H1 (cell line): ENCODE measurements around the gene GINS2. TPM values are rescaled to one million over a fixed set of nuclear protein-coding genes. Genes with fewer than 3 reads are reported as not detected.

ENCODE experiments used
- CTCF ChIA-PET: fragments of 300-600 bp; sonication (Branson Sonifier 250); formaldehyde crosslinking; loops from one replicate; lab custom pipeline; 2021; ENCODE audit not compliant: partially characterized antibody; lab: Charles Lee
- POLR2A ChIA-PET: fragments of 300-600 bp; sonication (Branson Sonifier 250); formaldehyde crosslinking; loops from one replicate; lab custom pipeline; 2021; ENCODE audit warnings: inconsistent platforms; ENCODE audit not compliant: partially characterized antibody; lab: Charles Lee
- DNase-seq, 2 experiments: peaks; one replicate each; pipeline versions ENCODE4 v3.0.0 to v3.0.0-alpha.2; 2010 to 2022; ENCODE audit warnings: low spot score in 2 of 2, low read depth in 1 of 2, mixed read lengths in 1 of 2
- FAIRE-seq: peaks from 2 replicates; lab custom pipeline; 2011; peaks lifted over from hg19 to GRCh38; lab: Jason Lieb, UNC
- H2AFZ ChIP-seq: 2 replicates; pipeline ENCODE4 v1.8.1; 2012; ENCODE audit warnings: low read length, inconsistent platforms
- H2AK5ac ChIP-seq: 2 replicates; pipeline ENCODE4 v1.6.1; 2013; ENCODE audit warnings: low read depth, low read length
- H2BK120ac ChIP-seq: replicated peaks from 2 replicates; pipeline ENCODE3; 2013; ENCODE audit warnings: low read depth, low read length, inconsistent platforms
- H2BK12ac ChIP-seq: 2 replicates; pipeline ENCODE4 v1.6.1; 2013; ENCODE audit warnings: low read depth, low read length
- H2BK15ac ChIP-seq: 2 replicates; pipeline ENCODE4 v1.6.1; 2013; ENCODE audit warnings: low read length
- H2BK20ac ChIP-seq: 2 replicates; pipeline ENCODE4 v1.6.1; 2013; ENCODE audit warnings: low read length
- H2BK5ac ChIP-seq: 2 replicates; pipeline ENCODE4 v1.6.1; 2013; ENCODE audit warnings: low read depth, low read length
- H3K14ac ChIP-seq: 2 replicates; pipeline ENCODE4 v1.6.1; 2013; ENCODE audit warnings: inconsistent platforms; ENCODE audit not compliant: insufficient read length
- H3K18ac ChIP-seq: 2 replicates; pipeline ENCODE4 v1.6.1; 2013; ENCODE audit warnings: low read length; ENCODE audit errors: extremely low read depth
- H3K23ac ChIP-seq: 2 replicates; pipeline ENCODE4 v1.6.1; 2013; ENCODE audit warnings: inconsistent platforms; ENCODE audit not compliant: insufficient read length
- H3K23me2 ChIP-seq: 2 replicates; pipeline ENCODE4 v1.6.1; 2013; ENCODE audit warnings: low read depth, low read length
- H3K27ac ChIP-seq: 2 replicates; pipeline ENCODE4 v1.6.1; 2011; ENCODE audit warnings: low read depth, low read length, inconsistent platforms
- H3K27me3 ChIP-seq, 4 experiments: replicated peaks in 1 of 4; 1 replicate in 1 of 4; 2 replicates in 3 of 4; pipeline versions ENCODE4 v1.6.1 to v1.8.1; 2011 to 2013; ENCODE audit warnings: low read length in 3 of 4, mild to moderate bottlenecking in 3 of 4, inconsistent platforms in 2 of 4, mixed read lengths in 2 of 4, moderate library complexity in 1 of 4; ENCODE audit not compliant: control insufficient read depth in 3 of 4, insufficient read depth in 3 of 4; ENCODE audit errors: extremely low read depth in 1 of 4
- H3K36me3 ChIP-seq, 4 experiments: 2 replicates each; pipeline versions ENCODE4 v1.6.1 to v1.8.1; 2011 to 2013; ENCODE audit warnings: mild to moderate bottlenecking in 4 of 4, low read length in 3 of 4, moderate library complexity in 2 of 4, control low read depth in 1 of 4, inconsistent platforms in 1 of 4; ENCODE audit not compliant: insufficient read depth in 4 of 4, control insufficient read depth in 2 of 4
- H3K4ac ChIP-seq: replicated peaks from 2 replicates; pipeline ENCODE3; 2013; ENCODE audit warnings: low read length, low read depth, mixed read lengths, inconsistent platforms; ENCODE audit not compliant: insufficient read length
- H3K4me1 ChIP-seq, 4 experiments: replicated peaks in 1 of 4; 1 replicate in 1 of 4; 2 replicates in 3 of 4; pipeline versions ENCODE4 v1.6.1 to v1.8.1; 2011 to 2013; ENCODE audit warnings: low read length in 3 of 4, inconsistent platforms in 2 of 4, mixed read lengths in 1 of 4; ENCODE audit not compliant: insufficient read depth in 4 of 4, control insufficient read depth in 3 of 4
- H3K4me2 ChIP-seq, 2 experiments: 2 replicates each; pipeline versions ENCODE4 v1.6.1 to v1.8.1; 2011 to 2013; ENCODE audit warnings: low read depth in 2 of 2, low read length in 2 of 2, control low read depth in 1 of 2, inconsistent platforms in 1 of 2, mild to moderate bottlenecking in 1 of 2; ENCODE audit not compliant: insufficient read depth in 1 of 2
- H3K4me3 ChIP-seq, 4 experiments: fragments of 200-600, 300-600 bp in 1 of 4; sonication (generic), shearing (Covaris generic), sonication (Bioruptor Twin) in 1 of 4; 2 replicates each; pipeline versions ENCODE4 v1.5.1 to v1.8.1; 2011 to 2016; ENCODE audit warnings: low read length in 4 of 4, low read depth in 3 of 4, control low read depth in 2 of 4, inconsistent platforms in 2 of 4, mild to moderate bottlenecking in 2 of 4, mixed read lengths in 1 of 4, moderate library complexity in 1 of 4; ENCODE audit not compliant: insufficient read depth in 2 of 4; ENCODE audit errors: extremely low read depth in 1 of 4
- H3K56ac ChIP-seq: replicated peaks from 2 replicates; pipeline ENCODE3; 2013; ENCODE audit warnings: low read depth, mild to moderate bottlenecking, mixed read lengths, low read length, inconsistent platforms; ENCODE audit not compliant: insufficient read length
- H3K79me1 ChIP-seq: 2 replicates; pipeline ENCODE4 v1.6.1; 2013; ENCODE audit warnings: low read depth, low read length, control low read depth
- H3K79me2 ChIP-seq, 2 experiments: 2 replicates each; pipeline versions ENCODE4 v1.6.1 to v1.8.1; 2012 to 2013; ENCODE audit warnings: low read length in 2 of 2, mild to moderate bottlenecking in 2 of 2, inconsistent platforms in 1 of 2; ENCODE audit not compliant: insufficient read depth in 2 of 2, control insufficient read depth in 1 of 2
- H3K9ac ChIP-seq, 4 experiments: replicated peaks in 1 of 4; 1 replicate in 1 of 4; 2 replicates in 3 of 4; pipeline versions ENCODE4 v1.6.1 to v1.8.1; 2011 to 2013; ENCODE audit warnings: low read depth in 3 of 4, low read length in 3 of 4, control low read depth in 2 of 4, mild to moderate bottlenecking in 2 of 4, moderate library complexity in 2 of 4, inconsistent platforms in 1 of 4; ENCODE audit errors: extremely low read depth in 1 of 4
- H3K9me3 ChIP-seq, 2 experiments: 2 replicates each; pipeline versions ENCODE4 v1.6.1 to v1.8.1; 2012 to 2013; ENCODE audit warnings: mild to moderate bottlenecking in 2 of 2, moderate library complexity in 2 of 2, control low read depth in 1 of 2, inconsistent platforms in 1 of 2, low read depth in 1 of 2, low read length in 1 of 2, mixed read lengths in 1 of 2; ENCODE audit not compliant: insufficient read depth in 2 of 2
- H4K20me1 ChIP-seq, 2 experiments: replicated peaks in 1 of 2; 2 replicates each; pipeline versions ENCODE3 to v1.8.1; 2011 to 2013; ENCODE audit warnings: inconsistent platforms in 2 of 2, low read length in 2 of 2, mild to moderate bottlenecking in 1 of 2; ENCODE audit not compliant: insufficient read depth in 2 of 2, control insufficient read depth in 1 of 2
- H4K5ac ChIP-seq: 2 replicates; pipeline ENCODE4 v1.6.1; 2013; ENCODE audit warnings: low read length, low read depth, mixed read lengths, inconsistent platforms; ENCODE audit not compliant: insufficient read length
- H4K8ac ChIP-seq: 2 replicates; pipeline ENCODE4 v1.8.0; 2013; ENCODE audit warnings: mild to moderate bottlenecking, moderate library complexity, low read length, inconsistent platforms; ENCODE audit not compliant: insufficient read depth; ENCODE audit errors: extremely low read depth
- H4K91ac ChIP-seq: replicated peaks from 2 replicates; pipeline ENCODE3; 2013; ENCODE audit warnings: low read length, mixed read lengths, inconsistent platforms; ENCODE audit not compliant: insufficient read length
- BACH1 ChIP-seq: IDR thresholded peaks from 2 replicates; pipeline ENCODE4 v1.6.1; 2012; ENCODE audit warnings: low read length, improper control_type of control experiment
- EZH2 ChIP-seq: fragments of 200-600 bp; sonication (generic); IDR thresholded peaks from 2 replicates; pipeline ENCODE4 v1.7.1; 2012; ENCODE audit warnings: low read depth, mild to moderate bottlenecking, moderate library complexity, low read length, inconsistent platforms; ENCODE audit not compliant: severe bottlenecking
- GTF2F1 ChIP-seq: IDR thresholded peaks from 2 replicates; pipeline ENCODE4 v1.6.1; 2012; ENCODE audit warnings: low read depth, low read length, improper control_type of control experiment, borderline replicate concordance
- HDAC6 ChIP-seq: IDR thresholded peaks from one replicate; pipeline ENCODE4 v1.7.1; 2012; ENCODE audit warnings: low read depth, mild to moderate bottlenecking, inconsistent platforms, low read length, moderate library complexity
- KDM1A ChIP-seq: fragments of 200-600, 300-600 bp; sonication (generic); IDR thresholded peaks from 2 replicates; pipeline ENCODE4 v1.7.1; 2016; ENCODE audit warnings: mild to moderate bottlenecking, low read length, borderline replicate concordance
- RBBP5 ChIP-seq: IDR thresholded peaks from 2 replicates; pipeline ENCODE4 v1.7.1; 2012; ENCODE audit warnings: low read depth, mild to moderate bottlenecking, inconsistent platforms, low read length, moderate library complexity, borderline replicate concordance
- SAP30 ChIP-seq: fragments of 300-600 bp; sonication (generic); IDR thresholded peaks from 2 replicates; pipeline ENCODE4 v1.7.1; 2012; ENCODE audit warnings: low read length, moderate library complexity, mild to moderate bottlenecking, inconsistent platforms; ENCODE audit not compliant: insufficient read depth, insufficient replicate concordance
- SP2 ChIP-seq: IDR thresholded peaks from 2 replicates; pipeline ENCODE4 v1.6.1; 2012; ENCODE audit warnings: mild to moderate bottlenecking, low read length, inconsistent platforms
- SUZ12 ChIP-seq: fragments of 200-600 bp; sonication (generic); IDR thresholded peaks from 2 replicates; pipeline ENCODE4 v1.6.1; 2012; ENCODE audit warnings: mild to moderate bottlenecking, inconsistent platforms, low read length, moderate library complexity, mixed read lengths
- TAF1 ChIP-seq: IDR thresholded peaks from 2 replicates; pipeline ENCODE4 v1.6.1; 2011; ENCODE audit warnings: mild to moderate bottlenecking, low read depth, low read length
- WGBS, 2 experiments: shearing (Covaris generic) in 1 of 2; methylation state at CpG; one replicate each; pipeline versions ENCODE4 v1.1.6 to v1.1.7; 2013 to 2015; ENCODE audit warnings: low lambda C conversion rate in 2 of 2, mixed read lengths in 2 of 2, inconsistent platforms in 1 of 2, low coverage in 1 of 2, missing lambda C conversion rate in 1 of 2; ENCODE audit not compliant: insufficient replicate concordance in 2 of 2, insufficient coverage in 1 of 2, insufficient read length in 1 of 2; ENCODE audit errors: extremely low coverage in 1 of 2, missing lambda C conversion rate in 1 of 2; 5-methylcytosine and 5-hydroxymethylcytosine counted together
- polyA plus RNA-seq, 7 experiments: library from polyadenylated mRNA; depleted of rRNA in 3 of 7; stranded (reverse) in 5 of 7; unstranded in 2 of 7; fragments of >200 nt in 5 of 7; fragments of 200-250 nt in 2 of 7; gene quantifications; 1 replicate in 5 of 7; 2 replicates in 1 of 7; 4 replicates in 1 of 7; pipeline versions ENCODE4 v1.2.1 to v1.2.3, GENCODE V29; 2011 to 2013; ENCODE audit warnings: missing spikeins in 2 of 7, mixed read lengths in 2 of 7
- total RNA-seq: library from RNA; stranded (reverse); fragmentation: NEBNext Ultra II Directional; extraction: Animal tissue kit (Norgen Biotek cat#: 25700); gene quantifications from 2 replicates; pipeline ENCODE4 v1.2.1, GENCODE V29; 2021
- TF ChIP-seq, protein P1 (sequence below): IDR thresholded peaks from 2 replicates; pipeline ENCODE4 v1.6.1; 2012; ENCODE audit warnings: low read length, inconsistent platforms

The GINS2 gene
- total and polyA plus RNA-seq, 2 of the 8 experiments (the other 6 are each of a cell fraction or from before 2014, with no cell fraction given) = 29.4 to 59.1 TPM

DNA sequence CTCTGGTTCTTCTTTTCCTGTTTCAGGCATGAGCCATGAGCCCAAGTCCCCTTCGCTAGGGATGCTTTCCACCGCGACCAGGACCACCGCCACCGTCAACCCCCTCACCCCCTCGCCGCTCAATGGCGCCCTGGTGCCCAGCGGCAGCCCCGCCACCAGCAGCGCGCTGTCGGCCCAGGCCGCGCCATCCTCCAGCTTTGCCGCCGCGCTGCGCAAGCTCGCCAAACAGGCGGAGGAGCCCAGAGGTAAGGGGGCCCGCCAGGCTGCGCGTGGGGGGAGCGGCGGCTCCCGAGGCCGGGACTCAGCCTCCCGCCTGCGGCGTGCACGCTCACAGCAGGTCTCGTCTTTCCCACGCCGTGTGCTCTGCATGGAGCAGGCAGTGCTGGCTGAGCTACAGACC, 54.9 kb downstream of the GINS2 start:
- H3K4ac ChIP-seq = no peak overlapping the region
- peaks cover 56 to 70% of the 10 kb centered on the region in 2 experiments for H4K20me1 ChIP-seq
- H2BK120ac ChIP-seq = no peak overlapping the region
- no peak overlapping the region for H3K9ac ChIP-seq
- H2BK5ac ChIP-seq = no peak overlapping the region; the same call in 1 of the 2 replicates
- peaks cover 0 to 6% (median 0%) of the 10 kb centered on the region in 4 experiments; a peak in 3 of 7 replicates for H3K4me1 ChIP-seq
- FAIRE-seq (no peak), DNase-seq (no peak)
- ChIA-PET POLR2A (interaction anchor here (1.1 kb wide), 1 partner anchor 15 kb away, joined by 3 read pairs; no protein-coding TSS in a partner anchor), CTCF (interaction anchor here (0.9 to 3.9 kb wide), 3 partner anchors 10 to 70 kb away, joined by 5 to 27 read pairs (median 19); no protein-coding TSS in a partner anchor)
- H3K56ac ChIP-seq = no peak overlapping the region
- peaks cover 9 to 10% of the 10 kb centered on the region in 2 experiments; a peak in 3 of 4 replicates for H3K9me3 ChIP-seq
- H4K91ac ChIP-seq = no peak overlapping the region
- H3K27ac ChIP-seq = no peak overlapping the region
- no peak overlapping the region for H3K4me2 ChIP-seq
- H2AFZ ChIP-seq = no peak overlapping the region
- H3K79me2 ChIP-seq = peaks cover 15 to 95% of the 10 kb centered on the region in 2 experiments
- H4K8ac ChIP-seq = no peak overlapping the region
- WGBS, 2 experiments = 97% methylated on average over 31 of the region's 35 CpGs; no CpG with 5 or more reads in 1 of the 2 experiments
- H4K5ac ChIP-seq = no peak overlapping the region
- no peak overlapping the region for H2BK20ac ChIP-seq
- H2BK15ac ChIP-seq = no peak overlapping the region
- no peak overlapping the region for H2AK5ac ChIP-seq
- H3K36me3 ChIP-seq = peaks cover 0 to 12% (median 2%) of the 10 kb centered on the region in 4 experiments; a peak in 4 of 8 replicates
- H2BK12ac ChIP-seq = no peak overlapping the region
- no peak overlapping the region for H3K18ac ChIP-seq
- no peaks in the 10 kb centered on the region for H3K27me3 ChIP-seq
- H3K23ac ChIP-seq = no peak overlapping the region
- H3K23me2 ChIP-seq = no peaks in the 10 kb centered on the region
- H3K79me1 ChIP-seq = peaks cover 39% of the 10 kb centered on the region
- H3K4me3 ChIP-seq = no peak overlapping the region
- H3K14ac ChIP-seq = no peak overlapping the region
- TF ChIP-seq SAP30 (no peak), TAF1 (no peak), SP2 (no peak), HDAC6 (no peak), BACH1 (no peak), EZH2 (no peak), KDM1A (no peak), SUZ12 (no peak), GTF2F1 (no peak), RBBP5 (no peak)
- TF ChIP-seq, protein P1, sequence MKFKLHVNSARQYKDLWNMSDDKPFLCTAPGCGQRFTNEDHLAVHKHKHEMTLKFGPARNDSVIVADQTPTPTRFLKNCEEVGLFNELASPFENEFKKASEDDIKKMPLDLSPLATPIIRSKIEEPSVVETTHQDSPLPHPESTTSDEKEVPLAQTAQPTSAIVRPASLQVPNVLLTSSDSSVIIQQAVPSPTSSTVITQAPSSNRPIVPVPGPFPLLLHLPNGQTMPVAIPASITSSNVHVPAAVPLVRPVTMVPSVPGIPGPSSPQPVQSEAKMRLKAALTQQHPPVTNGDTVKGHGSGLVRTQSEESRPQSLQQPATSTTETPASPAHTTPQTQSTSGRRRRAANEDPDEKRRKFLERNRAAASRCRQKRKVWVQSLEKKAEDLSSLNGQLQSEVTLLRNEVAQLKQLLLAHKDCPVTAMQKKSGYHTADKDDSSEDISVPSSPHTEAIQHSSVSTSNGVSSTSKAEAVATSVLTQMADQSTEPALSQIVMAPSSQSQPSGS = no peak
